Measurements from ENCODE around the gene MAU2. TPM values are rescaled to one million over a fixed set of nuclear protein-coding genes. Genes with fewer than 3 reads are reported as not detected.
"Not testable (repeated sequence)": the region's sequence is repeated elsewhere in the genome, so short reads cannot be mapped to it uniquely, and the experiment has no call there.

The MAU2 gene
- polyA plus RNA-seq, 4 donors = 40.8 to 51.1 (median 47.3) TPM

DNA sequence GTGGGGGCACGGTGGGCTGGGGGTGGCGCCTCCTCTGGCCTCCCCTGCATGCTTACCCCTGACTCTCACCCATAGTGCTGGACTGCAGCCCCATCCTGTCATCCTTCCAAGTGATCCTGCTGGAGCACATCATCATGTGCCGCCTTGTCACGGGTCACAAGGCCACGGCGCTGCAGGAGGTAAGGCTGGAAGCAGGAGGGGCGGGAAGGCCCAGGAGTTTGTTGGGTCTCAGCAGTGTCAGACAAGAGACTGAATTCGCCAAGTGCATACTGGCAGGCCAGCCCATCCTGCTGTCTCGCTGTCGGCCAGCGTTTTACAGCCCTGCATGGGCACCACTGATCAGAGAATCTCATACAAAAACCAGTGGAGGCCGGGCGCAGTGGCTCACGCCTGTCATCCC is 23.1 kb downstream of the MAU2 start:
- DNase-seq (ENCODE audit: low read depth in 4 of 4, low spot score in 3 of 4) = no peak

DNA sequence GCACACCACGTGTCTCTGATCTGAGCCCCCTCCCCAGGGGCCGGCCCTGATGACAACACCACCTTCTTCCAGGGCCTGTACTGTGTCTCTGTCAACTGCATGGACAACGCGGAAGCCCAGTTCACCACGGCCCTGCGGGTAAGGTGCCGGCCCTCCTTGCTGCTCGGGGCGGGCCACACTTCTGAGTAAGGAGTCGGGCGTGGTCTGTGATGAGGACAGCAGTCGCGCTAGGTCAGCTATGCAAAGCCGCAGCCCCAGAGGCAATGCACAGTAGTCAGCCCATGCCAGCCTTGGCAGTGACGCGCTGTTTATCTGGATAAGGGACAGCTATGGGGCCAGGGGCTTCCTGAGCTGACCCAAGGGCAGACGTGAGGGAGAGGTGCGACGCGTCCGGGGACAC is 24.6 kb downstream of the MAU2 start:
- DNase-seq (ENCODE audit: low read depth in 4 of 4, low spot score in 3 of 4) = no peak

DNA sequence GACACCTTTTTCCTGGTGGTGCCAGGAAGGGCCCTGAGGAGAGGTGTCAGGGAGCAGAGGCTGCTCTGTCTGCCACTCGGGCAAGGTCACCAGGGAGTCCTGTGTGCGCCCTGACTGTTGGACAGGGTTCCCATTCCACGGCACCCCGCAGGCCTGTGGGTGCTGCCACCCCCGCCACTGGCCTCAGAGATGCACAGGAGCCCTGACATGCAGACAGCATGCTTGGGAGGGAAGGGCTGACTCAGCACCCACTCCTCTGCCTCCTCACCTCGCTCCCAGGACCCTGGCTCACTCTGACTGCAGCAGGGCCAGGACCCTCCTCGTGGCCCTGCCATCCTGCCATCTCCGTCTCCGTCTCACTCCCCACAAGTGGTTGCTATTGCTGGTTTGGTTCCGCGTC is 25.3 kb downstream of the MAU2 start:
- DNase-seq (ENCODE audit: low read depth in 4 of 4, low spot score in 3 of 4) = no peak

DNA sequence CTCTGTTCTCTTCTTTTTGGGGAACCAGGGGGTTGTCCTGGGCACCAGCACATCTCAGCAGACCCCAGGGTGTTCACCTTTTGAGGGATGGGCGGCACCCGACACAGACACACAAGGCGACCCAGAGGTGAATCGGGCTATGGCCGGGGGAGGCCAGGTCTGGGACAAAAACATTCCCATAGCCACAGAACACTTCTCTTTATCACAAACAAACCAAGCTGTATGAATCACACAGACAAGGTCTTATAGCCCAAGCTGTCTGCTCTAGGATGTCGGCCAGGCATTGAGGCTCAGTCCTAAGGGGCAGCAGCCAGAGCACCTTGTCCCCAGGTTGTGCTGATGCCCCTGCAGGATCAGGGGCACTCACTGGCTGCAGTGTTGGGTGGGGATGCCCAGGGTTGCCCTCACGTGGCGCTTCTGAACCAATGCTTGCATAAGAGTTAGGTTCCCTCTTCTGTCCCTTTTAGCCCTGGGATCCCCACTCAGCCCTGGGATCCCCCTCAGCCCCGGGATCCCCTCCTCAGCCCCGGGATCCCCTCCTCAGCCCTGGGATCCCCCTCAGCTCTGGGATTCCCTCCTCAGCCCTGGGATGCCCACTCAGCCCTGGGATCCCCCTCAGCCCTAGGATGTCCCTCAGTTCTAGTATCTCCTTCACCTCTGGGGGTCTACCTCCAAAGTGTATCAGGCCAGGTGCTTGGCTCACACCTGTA is 26.9 kb downstream of the MAU2 start:
- DNase-seq (ENCODE audit: low read depth in 4 of 4, low spot score in 3 of 4) = no peak

DNA sequence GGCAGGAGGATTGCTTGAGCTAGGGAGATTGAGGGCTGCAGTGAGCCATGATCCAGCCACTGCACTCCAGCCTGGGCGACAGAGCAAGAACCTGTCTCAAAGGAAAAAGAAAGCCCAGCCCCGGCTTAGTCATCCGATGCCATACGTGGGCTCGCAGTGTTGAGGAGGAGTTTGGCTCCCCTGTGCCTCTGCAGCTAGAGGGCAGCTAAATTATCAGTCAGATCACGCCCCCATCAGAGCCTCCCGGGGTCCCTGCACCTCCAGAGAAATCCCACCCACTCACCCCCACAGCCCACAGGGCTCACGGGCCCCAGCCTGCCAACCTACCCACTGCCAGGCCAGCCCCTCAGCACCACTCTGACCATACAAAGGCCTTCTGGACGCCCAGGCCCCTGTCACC is 27.6 kb downstream of the MAU2 start:
- DNase-seq (ENCODE audit: low read depth in 4 of 4, low spot score in 3 of 4) = no peak

DNA sequence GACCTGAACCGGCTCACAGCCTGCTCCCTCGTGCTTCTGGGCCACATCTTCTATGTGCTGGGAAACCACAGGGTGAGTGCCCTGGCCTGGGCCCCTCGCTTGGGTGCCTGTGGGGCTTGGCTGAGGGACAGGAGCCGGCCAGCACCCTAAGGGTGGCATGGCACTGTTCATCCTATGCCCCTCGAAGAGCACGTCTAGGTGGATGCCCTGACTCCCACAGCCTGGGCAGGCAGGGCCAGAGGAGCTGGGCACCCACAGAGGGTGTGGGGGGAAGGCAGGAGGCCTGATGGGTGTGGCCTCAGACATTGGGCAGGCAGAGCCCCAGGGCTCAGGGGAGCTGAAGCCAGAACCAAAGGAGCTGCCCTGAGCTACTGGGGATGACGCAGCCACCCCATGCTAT is 28.7 kb downstream of the MAU2 start:
- no peak for DNase-seq (ENCODE audit: low read depth in 4 of 4, low spot score in 3 of 4)

DNA sequence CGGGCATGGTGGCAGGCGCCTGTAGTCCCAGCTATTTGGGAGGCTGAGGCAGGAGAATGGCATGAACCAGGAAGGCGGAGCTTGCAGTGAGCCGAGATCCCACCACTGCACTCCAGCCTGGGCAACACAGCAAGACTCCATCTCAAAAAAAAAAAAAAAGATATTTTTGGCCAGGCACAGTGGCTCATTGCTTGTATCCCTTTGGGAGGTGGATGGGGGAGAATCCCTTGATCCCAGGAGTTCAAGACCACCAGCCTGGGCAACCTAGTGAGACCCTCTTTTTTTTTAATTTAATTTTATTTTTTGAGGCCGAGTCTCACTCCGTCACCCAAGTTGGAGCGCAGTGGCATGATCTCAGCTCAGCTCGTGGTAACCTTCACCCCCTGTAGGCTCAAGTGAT is 30.1 kb downstream of the MAU2 start:
- DNase-seq (ENCODE audit: low read depth in 4 of 4, low spot score in 3 of 4) = not testable (repeated sequence)

DNA sequence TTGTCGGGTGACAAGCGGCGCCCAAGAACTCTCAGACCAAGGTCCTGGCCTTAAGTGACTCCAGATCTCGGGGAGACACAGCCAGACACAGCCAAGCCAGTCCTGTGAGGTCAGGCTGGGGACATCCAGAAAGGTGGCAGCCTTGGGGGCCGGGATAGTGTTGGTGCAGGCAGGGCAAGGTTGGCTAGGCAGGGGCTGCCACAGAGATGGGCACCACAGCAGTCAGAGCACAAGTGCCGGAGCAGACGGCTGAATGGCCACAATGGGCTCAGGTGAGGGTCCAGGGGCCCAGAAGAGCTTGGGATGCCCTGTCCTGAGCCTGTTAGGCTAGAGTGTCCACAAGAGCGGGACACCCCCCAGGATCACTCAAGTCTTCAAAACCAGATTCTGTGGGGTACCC is 32.2 kb downstream of the MAU2 start:
- no peak for DNase-seq (ENCODE audit: low read depth in 4 of 4, low spot score in 3 of 4)

DNA sequence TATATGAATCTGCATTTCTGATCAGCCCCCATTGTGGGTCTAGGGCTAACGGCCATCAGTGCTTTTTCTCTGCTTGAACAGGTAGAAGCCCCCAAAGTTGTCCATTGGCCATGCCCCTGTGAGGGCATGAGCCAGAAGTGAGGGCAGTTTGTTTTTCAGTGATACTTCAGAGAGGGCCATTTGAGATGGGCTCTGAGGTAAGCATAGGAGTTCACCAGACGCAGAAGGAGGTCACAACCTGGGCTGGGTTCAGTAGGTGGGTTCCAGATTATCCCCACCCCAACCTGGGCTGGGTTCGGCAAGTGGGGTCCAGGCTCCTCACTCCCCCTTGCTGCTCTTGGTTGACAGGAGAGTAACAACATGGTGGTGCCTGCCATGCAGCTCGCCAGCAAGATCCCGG is 33.4 kb downstream of the MAU2 start:
- no peak for DNase-seq (ENCODE audit: low read depth in 4 of 4, low spot score in 3 of 4)

DNA sequence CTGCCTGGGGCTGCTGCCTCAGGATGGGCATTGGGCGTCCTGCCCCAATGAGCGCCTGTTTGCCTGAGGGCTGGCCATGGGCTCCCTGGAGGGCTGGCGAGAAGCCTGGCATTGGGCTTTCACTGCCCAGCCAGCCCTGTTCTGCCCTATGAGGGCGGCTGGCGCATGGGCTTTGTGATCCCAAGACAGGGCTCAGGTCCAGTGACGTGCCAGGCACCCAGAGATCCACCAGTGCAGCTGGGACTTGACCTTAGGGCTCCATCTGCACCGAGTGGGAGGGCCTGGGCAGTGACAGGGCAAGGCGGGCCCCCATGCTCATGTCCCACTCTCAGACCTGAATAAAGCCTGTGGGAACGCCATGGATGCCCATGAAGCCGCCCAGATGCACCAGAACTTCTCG is 34.3 kb downstream of the MAU2 start:
- no peak for DNase-seq (ENCODE audit: low read depth in 4 of 4, low spot score in 3 of 4)

DNA sequence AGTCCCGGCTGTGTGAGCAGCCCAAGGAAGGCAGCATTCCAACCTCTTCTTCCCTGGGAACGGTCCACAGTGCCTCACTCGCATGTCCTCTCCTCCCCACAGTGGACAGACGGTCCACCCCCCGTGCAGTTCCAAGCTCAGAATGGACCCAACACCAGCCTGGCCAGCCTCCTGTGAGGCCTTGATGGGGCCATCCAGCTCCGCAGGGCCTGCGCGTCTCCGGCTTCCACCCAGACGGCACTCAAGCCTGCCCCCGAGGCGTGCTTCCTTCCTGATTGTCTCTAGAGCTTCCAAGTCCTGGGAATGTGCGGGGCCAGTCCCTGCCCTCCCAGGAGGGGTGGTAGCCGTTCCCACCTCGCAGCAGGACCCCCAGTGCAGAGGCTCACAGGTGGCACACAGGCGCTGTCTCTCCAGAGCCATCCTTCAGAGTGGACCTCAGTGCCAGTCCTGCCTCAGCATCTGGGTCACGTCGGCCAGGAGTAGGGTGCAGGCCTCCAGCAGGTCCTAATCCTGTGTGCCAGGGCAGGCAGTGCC is 35.0 kb downstream of the MAU2 start:
- no peak for DNase-seq (ENCODE audit: low read depth in 4 of 4, low spot score in 3 of 4)

DNA sequence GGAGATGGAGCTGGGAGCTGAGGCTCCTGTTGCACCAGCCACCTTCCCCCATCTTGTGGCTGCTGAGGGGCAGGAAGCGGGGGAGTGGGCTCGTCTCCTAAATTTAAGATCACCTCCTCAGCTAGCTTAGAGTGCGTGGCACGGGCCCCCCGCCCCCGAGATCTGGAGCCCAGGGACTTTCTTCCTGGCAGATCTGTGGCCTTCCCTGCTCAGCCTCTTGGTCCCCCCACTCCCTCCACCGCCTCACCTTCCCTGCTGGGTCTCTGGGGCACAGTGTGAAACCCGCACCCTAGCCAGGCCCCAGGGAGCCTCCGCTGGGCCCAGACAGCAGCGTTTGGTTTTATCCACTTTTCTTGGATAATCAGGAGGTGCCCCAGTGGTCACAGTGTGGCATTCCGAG is 35.9 kb downstream of the MAU2 start:
- DNase-seq (ENCODE audit: low read depth in 4 of 4, low spot score in 3 of 4) = no peak

DNA sequence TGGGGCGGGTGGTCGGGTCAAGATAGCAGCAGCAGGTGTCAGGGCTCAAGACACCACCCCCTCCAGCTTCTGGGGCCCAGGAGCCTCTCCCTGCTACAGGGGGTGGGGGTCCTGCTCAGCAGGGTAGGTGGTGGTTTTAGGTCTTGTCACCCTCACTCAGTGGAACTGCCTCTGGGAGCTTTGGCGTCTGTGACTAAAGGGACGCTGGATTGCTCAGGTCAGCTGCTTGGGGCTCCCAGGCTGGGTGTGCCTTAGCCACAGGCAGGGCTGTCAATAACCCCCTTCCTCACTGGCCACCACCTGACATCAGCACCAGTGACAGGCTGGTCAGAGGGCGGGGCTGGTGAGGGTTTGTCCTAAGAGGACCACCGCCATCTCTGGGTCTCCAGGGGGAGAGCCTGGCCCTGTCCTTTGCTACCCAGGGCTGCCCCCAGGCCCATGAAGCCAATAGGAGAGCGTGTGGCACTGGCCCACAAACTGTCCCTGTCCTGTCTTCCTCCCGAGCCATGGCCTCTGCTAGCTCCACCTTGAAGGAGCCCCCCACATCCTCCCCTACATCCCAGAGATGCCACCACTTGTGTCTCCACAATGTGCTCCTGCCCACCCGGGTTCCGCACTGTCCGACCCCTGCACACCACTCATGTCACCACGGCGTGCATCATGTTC is 36.4 kb downstream of the MAU2 start:
- no peak for DNase-seq (ENCODE audit: low read depth in 4 of 4, low spot score in 3 of 4)

DNA sequence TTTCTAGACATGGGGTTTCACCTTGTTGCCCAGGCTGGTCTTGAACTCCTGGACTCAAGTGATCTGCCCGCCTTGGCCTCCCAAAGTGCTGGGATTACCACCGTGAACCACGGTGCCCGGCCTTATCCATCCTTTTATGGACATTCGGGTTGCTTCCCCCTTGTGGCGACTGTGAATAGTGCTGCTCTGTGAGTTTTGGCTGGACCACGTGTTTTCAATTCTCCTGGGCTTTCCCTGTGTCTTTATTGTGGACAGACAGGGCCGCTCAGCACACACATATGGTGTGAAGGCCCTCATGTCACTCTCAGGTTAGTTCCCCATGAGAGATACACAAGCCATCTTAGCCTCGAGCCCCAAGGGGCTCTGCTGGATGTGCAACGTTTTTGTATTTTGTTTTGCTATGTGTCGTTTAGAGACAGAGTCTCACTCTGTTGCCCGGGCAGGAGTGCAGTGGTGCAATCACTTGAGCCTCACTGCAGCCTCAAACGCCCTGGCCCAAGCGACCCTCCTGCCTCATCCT is 40.5 kb downstream of the MAU2 start:
- DNase-seq (ENCODE audit: low read depth in 4 of 4, low spot score in 3 of 4) = peak in 3 of 4 donors; percentile 55 to 72 (median 68)

DNA sequence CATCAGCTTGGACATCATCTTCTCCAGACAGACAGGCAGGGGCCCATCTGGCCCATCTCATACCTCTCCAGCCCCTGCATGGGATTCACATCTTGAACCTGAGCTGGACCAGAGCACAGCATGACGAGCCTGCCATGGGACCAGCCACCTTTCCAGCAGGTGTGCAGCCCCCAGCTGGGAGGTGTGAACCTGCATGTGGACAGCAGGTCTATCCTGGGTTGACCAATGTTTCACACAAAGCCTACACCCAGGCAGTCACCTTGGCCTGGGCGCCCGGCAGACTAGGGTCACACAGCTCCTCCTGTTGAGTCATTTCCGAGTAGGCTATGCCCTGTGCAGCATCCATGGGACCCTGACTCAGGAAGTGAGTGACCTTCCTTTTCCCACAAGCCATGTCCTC is 41.4 kb downstream of the MAU2 start:
- no peak for DNase-seq (ENCODE audit: low read depth in 4 of 4, low spot score in 3 of 4)

DNA sequence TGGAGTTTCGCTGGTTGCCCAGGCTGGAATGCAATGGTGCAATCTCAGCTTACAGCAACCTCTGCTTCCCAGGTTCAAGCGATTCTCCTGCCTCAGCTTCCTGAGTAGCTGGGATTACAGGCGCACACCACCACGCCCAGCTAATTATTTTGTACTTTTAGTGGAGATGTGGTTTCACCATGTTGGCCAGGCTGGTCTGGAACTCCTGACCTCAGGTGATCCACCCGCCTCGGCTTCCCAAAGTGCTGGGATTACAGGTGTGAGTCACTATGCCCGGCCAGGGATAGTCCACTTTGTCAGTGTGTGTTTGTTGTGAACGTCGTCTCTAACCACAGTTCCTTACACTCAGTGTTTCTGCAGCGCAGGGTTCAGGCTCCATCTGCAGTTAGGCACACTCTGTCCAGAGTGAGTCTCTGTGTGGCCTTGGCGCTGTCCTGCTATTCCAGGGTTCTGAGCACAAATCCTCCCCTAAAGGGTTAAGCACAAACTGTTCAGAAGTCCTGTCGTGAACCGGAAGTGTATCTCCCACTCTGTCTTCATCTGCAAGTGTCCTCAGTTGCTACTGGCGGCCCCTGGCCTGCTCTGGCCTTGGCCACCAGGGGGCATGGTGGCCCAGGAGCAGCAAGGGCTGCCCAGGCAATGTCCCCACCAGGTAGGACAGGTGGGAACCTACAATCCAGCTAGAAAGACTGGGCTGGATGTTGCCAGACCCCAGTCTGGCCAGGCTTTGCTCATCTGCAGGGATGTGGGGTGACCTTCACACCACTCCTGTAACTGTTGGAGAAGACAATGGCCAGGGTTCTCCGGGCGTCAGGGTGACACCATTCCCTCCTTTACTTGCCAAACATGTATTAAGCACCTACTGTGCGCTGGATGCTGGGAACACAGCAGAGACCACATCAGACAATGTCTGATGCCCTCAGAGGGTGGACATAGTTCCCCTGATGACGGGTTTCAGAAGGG is 46.1 kb downstream of the MAU2 start:
- peak in 1 of 4 donors; percentile 58 for DNase-seq (ENCODE audit: low read depth in 4 of 4, low spot score in 3 of 4)

DNA sequence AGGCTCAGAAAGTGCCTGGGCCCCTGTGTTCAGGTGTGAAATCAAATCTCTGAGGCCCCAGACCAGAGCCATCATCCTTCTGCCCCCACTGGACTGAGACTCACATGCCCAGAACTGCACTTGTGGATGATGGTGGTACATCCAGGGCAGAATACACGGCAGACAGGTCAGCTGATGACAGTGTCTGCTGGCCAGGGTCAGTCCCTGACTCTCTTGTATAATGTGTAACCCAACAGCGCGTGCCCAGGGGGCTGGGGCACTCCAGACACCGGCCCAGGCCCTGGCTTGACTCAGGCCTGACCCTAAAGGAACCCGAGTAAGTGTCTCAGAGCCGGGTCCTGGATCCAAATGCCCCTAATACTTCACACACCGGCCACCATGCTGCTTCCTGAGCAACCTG is 47.5 kb downstream of the MAU2 start:
- DNase-seq (ENCODE audit: low read depth in 4 of 4, low spot score in 3 of 4) = no peak

DNA sequence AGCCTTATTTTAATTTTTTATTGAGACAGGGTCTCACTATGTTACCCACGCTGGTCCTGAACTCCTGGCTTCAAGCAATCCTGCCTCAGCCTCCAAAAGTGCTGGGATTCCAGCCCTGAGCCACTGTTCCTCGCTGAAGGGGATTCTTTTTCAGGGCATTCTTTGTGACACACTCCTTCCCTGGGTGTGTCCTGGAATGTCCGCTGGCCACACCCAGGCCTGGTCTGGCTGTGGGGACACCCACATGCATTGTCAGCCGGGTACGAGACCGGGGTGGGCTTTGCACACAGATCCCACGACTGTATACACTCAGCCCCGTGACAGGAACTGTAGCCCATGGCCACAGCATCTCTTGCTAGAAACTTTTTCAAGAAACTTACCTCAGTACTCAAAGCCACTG is 50.4 kb downstream of the MAU2 start:
- no peak for DNase-seq (ENCODE audit: low read depth in 4 of 4, low spot score in 3 of 4)

DNA sequence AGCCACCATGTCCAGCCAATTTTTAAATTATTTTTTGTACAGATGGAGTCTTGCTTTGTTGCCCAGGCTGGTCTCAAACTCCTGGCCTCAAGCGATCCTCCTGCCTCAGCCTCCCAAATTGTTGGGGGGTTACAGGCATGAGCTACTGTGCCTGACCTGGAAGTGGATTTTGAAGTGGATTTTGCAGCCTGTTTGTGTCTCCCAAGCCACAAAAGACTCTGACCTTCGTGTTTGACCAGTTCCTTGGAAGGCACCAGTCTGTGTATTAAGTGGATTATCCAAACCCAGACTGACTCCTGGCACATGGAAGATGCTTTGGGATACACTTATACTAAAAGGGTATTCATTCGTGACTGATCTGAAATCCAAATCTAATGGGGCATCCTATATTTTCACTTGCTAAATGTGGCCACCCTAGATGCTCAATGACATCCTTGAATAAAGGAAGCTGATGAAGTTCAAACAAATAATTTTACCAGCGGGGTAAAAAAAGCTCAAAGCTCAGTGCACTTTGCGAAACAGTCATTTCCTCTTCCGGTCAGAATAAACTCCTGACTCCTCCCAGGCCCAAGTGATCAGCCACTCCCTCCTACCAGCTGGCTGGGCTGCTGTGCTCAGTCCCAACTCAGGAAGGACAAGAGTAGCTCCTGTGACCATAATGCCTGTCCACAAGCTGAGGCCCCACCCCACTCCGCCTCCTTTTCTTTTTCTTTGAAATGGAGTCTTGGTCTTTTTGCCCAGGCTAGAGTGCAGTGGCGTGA is 52.2 kb downstream of the MAU2 start:
- DNase-seq (ENCODE audit: low read depth in 4 of 4, low spot score in 3 of 4) = no peak

DNA sequence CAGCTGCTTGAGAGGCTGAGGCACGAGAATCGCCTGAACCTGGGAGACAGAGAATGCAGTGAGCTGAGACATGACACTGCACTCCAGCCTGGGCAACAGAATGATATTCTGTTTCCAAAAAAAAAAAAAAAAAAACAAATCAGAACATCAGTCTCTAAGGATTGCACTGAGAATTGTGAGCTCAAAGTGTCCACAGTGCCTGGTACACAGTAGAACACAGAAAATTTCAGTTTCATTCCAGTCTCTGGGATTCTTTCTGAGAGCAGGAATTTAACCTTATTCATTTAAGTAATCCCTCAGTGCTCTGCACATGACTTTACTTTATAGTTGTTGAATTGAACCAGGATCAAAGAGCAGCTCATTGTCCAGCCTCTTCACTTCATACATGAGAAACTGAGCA is 58.9 kb downstream of the MAU2 start:
- DNase-seq (ENCODE audit: low read depth in 4 of 4, low spot score in 3 of 4) = no peak

All from right renal pelvis (tissue), 4 donors.